ACC112 (cell line): Measurements from ENCODE around the gene POU2AF1.

Experiments used
- H2AFZ ChIP-seq: fragments of 200-600 bp; sonication (generic); one replicate; pipeline ENCODE4 v1.6.0; 2017; ENCODE audit warnings: antibody characterized with exemption, low read length; ENCODE audit not compliant: unreplicated experiment
- H3K27ac ChIP-seq: fragments of 200-600 bp; sonication (generic); 2 replicates; pipeline ENCODE4 v1.5.1; 2014; ENCODE audit warnings: low read depth, mild to moderate bottlenecking, antibody characterized with exemption, low read length, moderate library complexity
- H3K27me3 ChIP-seq: fragments of 200-600 bp; sonication (generic); 2 replicates; pipeline ENCODE4 v1.6.1; 2014; ENCODE audit warnings: mild to moderate bottlenecking, antibody characterized with exemption, low read length, moderate library complexity, mixed read lengths; ENCODE audit not compliant: insufficient read depth
- H3K36me3 ChIP-seq: fragments of 200-600 bp; sonication (generic); 2 replicates; pipeline ENCODE4 v1.6.1; 2016; ENCODE audit warnings: mild to moderate bottlenecking, antibody characterized with exemption, low read length, moderate library complexity, mixed read lengths; ENCODE audit not compliant: insufficient read depth
- H3K4me1 ChIP-seq: fragments of 200-600 bp; sonication (generic); one replicate; pipeline ENCODE4 v1.6.1; 2016; ENCODE audit warnings: low read length, mixed read lengths; ENCODE audit not compliant: insufficient read depth, unreplicated experiment, control insufficient read depth
- H3K4me3 ChIP-seq: fragments of 200-600 bp; sonication (generic); 2 replicates; pipeline ENCODE4 v1.5.1; 2014; ENCODE audit warnings: mild to moderate bottlenecking, low read depth, low read length
- H3K79me2 ChIP-seq: fragments of 200-600 bp; sonication (generic); one replicate; pipeline ENCODE4 v1.6.0; 2016; ENCODE audit warnings: low read length; ENCODE audit not compliant: control insufficient read depth, unreplicated experiment, insufficient read depth

POU2AF1 gene

DNA sequence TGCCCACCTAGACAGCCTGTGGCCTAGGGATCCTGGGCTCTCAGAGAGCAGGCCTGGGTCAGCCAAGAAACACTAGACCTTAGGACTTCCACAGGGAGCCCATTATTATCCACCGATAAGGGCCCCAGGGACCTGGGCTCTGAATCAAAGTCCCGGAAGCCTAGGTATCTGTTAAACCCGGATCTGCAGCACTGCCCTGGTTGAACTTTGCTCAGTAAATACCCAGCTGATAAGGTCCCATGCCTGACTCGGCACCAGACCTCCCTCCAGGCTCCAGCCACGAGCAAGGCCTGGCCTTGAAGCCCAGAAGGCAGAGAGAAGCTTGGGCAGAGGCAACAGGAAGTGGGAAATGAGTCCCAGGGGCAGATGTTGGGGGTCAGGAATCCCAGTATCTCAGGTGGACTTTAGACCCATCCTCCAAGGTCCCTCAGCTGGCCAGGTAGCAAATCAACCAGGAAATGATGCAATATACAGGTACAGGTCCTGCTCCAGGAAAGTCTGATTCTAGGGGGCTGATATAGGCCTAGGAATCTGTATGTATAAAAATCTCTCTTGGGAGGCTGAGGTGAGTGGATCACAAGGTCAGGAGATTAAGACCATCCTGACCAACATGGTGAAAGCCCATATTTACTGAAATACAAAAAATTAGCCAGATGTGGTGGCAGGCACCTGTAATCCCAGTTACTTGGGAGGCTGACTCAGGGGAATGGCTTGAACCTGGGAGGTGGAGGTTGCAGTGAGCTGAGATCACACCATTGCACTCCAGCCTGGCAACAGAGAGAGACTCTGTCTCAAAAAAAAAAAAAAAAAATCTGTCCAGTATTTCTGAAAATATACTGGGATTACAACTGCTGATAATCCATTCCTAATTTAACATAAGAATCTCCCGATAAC is 18.7 kb downstream of the POU2AF1 start:
- peaks cover 26% of the 10 kb centered on the region for H3K27me3 ChIP-seq
- no peak overlapping the region for H3K27ac ChIP-seq
- no peaks in the 10 kb centered on the region for H3K4me1 ChIP-seq
- H2AFZ ChIP-seq: no peak overlapping the region
- H3K36me3 ChIP-seq: no peaks in the 10 kb centered on the region
- no peak overlapping the region for H3K4me3 ChIP-seq
- H3K79me2 ChIP-seq: no peaks in the 10 kb centered on the region

DNA sequence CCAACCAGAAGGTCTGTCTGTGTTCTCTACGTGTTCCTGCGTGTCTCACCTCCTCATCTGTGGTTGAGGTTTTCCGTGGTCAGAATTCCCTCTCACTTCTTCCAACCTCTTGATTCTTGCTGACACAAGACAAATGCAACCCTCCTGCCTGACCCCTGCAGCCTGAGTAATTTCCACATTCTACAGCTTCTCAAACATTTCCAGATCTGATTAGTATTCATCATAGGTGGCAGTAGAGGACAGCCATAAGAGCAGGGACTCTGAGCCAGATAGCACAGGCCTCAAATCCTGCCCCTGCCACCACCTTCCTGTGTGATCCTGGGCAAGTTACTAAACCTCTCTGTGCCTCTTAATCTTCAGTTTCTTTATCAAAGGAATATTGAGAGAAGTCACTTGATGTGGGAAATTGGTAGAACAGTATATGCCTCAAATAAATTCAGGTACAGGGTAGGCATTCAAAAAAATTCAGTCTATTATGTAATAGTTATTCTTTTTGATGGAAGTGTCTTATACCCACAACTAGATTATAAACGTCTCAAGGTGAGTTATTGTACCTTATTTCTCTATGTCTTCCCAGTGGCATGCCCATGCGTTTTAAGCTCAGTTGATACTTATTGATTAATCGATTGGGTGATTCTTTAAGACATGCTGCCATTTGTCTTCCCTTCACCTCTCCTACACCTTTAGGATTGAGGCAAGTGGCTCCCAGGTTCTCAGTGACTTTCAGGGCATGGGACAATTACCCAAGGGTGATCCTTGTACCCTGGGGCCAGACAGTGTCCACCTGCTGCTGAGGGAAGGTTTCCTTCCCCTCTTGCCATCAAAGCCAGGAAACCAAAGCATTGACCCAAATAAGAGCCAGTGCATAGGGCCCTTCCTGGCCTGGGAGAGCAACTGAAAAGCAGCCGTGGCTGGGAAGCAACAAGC is 19.6 kb downstream of the POU2AF1 start:
- Histone ChIP-seq H3K4me3 (no peak overlapping the region), H3K27me3 (peaks cover 17% of the 10 kb centered on the region), H3K27ac (no peak overlapping the region), H2AFZ (no peak overlapping the region), H3K36me3 (no peaks in the 10 kb centered on the region), H3K4me1 (no peaks in the 10 kb centered on the region), H3K79me2 (no peaks in the 10 kb centered on the region)

DNA sequence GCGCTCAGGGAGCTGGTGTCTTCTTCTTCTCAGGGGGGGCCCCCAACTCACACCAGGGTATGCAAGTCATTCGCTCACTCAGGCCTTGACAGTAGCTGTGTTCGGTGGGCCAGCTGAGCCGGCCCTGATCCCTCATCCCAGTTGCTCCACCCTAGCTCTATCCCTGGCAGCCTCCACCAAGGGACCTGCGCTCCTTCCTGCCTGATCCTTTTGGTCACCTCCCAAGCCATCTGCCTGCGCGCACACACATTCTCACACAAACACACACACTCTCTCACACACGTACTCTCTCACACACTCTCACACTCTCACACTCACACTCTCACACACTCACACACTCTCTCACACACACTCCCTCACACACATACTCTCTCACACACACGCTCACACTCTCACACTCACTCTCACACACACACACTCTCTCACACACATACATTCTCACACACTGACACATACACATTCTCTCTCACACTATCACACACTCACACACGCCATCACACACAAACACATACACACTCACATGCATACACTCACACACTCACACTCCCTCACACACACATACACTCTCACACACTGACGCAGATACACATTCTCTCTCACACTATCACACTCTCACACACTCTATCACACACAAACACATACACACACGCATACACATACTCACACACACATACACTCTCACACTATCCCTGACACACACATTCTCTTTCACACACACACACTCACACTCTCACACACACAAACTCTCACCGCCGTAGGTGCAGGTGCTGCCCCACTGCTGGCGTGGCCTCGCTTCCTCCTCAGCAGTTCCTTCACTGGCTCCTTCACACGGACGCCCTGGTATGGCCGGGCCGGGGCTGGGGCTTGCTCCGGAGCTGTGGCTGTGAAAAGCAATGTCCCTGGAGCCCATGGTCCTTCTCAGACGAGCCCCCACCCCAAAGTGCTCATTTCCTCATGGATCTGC is 20.8 kb downstream of the POU2AF1 start:
- no peaks in the 10 kb centered on the region for H3K36me3 ChIP-seq
- H2AFZ ChIP-seq: no peak overlapping the region
- H3K27me3 ChIP-seq: peaks cover 7% of the 10 kb centered on the region
- H3K79me2 ChIP-seq: no peaks in the 10 kb centered on the region
- H3K4me1 ChIP-seq: no peaks in the 10 kb centered on the region
- H3K4me3 ChIP-seq: no peak overlapping the region
- H3K27ac ChIP-seq: no peak overlapping the region

DNA sequence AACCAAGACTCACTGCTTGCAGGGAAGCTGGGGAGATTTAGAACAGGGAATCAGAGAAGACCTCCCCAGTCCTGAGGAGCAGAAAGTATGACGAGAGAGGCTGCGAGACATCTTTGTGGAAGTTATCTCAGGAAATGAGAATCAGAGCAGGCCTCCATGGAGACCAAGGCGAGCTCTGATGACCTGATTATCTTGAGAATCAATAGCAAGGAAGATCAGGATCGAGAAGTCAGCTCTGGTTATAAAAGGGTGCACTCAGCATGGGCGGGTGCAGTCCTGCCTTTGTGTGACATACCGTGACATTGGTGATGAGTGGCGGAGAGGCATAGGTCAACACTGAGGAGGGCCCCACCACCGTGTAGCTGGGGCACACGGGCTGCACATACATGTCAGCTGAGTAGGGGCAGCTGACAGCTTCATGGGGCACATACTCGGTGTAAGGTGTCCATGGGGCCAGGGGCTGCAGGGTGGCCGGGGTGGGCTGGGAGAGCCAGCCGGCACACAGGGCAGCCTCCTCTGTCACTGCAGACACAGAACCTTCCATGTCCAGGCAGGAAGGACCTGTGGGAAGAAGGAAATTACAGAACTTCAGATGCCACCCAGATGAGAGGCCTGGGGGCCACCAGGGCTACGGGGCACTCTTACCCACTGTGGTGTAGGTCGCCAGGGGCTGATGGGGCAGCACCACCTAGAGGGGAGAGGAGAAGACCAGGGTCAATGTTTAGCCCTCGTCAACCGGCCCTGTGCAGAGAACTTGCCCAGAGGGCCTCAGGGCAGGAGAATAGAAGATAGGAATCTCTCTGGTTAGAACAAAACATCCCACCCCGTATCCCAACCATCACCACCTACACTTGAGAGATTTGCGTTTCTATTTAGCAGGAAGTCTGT is 21.7 kb downstream of the POU2AF1 start:
- H3K27me3 ChIP-seq: no peaks in the 10 kb centered on the region; the same call in 1 of the 2 replicates
- no peak overlapping the region for H3K4me3 ChIP-seq
- H3K27ac ChIP-seq: no peak overlapping the region
- no peak overlapping the region for H2AFZ ChIP-seq
- H3K36me3 ChIP-seq: no peaks in the 10 kb centered on the region
- no peaks in the 10 kb centered on the region for H3K4me1 ChIP-seq
- no peaks in the 10 kb centered on the region for H3K79me2 ChIP-seq

DNA sequence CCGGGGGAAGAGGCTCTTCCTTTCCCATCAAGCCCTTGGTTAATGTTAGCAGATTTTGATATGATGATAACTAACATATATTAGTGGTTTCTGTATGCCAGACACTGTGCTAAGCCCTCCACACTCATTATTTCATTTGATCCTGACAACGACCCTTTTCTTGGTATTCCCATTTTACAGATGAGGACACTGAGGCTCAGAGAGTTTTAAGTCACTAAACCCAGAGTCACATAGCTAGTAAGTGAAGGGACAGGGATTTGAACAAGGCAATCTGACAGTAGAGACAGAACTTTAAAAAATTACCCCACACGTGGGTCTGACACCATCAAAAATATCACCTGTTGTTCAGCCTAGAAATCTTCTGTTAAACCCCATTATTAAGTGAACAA is 22.4 kb downstream of the POU2AF1 start:
- no peak overlapping the region for H3K4me3 ChIP-seq
- no peak overlapping the region for H2AFZ ChIP-seq
- no peak overlapping the region for H3K27ac ChIP-seq
- H3K36me3 ChIP-seq: no peaks in the 10 kb centered on the region
- H3K4me1 ChIP-seq: no peaks in the 10 kb centered on the region
- peaks cover 7% of the 10 kb centered on the region for H3K27me3 ChIP-seq
- no peaks in the 10 kb centered on the region for H3K79me2 ChIP-seq

DNA sequence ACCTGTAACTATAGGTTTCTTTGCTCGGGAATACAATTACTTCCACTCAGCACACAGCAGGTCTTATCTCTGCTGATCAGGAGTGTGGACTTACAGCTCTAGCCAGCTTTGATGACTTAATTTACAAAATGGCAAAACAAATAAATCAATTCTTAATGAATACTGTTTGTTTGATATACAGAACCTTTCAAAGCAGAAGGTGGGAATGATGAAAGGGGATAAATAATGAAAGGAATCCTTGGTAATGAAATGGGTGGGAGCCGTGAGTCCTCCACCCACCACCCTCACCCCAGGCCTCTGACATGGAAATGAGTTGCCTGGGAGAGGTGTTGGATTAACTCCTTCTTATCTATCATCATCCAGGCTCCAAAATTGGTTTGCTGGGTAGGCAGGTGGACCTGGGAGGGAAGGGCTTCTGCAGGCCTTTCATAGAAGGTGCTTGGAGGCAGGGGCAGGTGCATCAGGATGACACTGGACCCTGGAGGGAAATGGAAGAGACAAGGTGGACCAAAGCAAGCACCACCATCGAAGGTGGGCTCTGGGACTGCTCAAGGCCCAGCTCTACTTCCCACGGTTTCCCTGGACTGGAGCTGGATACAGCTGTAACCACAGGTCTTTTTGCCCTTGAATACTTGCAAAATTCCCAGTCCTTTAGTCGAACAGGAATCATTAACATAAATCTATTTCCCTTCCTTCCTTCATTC is 23.0 kb downstream of the POU2AF1 start:
- Histone ChIP-seq H3K4me1 (no peaks in the 10 kb centered on the region), H3K4me3 (no peak overlapping the region), H3K27me3 (peaks cover 13% of the 10 kb centered on the region), H3K36me3 (no peaks in the 10 kb centered on the region), H2AFZ (no peak overlapping the region), H3K79me2 (no peaks in the 10 kb centered on the region), H3K27ac (no peak overlapping the region)

DNA sequence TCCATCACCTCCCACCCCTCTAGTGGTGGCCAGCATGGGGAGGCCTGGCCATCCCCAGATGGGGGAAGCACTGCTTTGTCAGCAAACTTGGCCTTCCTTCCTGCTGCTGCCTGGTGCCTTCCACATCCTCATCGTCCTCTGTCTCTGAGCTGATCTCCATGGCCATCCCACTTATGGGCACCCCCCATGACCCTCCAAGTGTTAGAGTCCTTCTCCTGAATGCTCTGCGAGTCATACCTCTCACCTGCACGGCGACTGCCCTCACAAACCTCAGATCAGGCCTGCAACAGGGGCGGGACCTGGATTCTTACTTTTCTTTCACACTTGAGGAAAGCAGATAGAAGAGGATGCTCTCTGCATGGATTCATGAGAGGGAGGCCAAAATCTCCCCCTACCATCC is 24.0 kb downstream of the POU2AF1 start:
- H3K4me3 ChIP-seq: no peak overlapping the region
- no peak overlapping the region for H2AFZ ChIP-seq
- H3K36me3 ChIP-seq: no peaks in the 10 kb centered on the region
- H3K27ac ChIP-seq: no peak overlapping the region
- no peaks in the 10 kb centered on the region for H3K4me1 ChIP-seq
- H3K79me2 ChIP-seq: no peaks in the 10 kb centered on the region
- peaks cover 22% of the 10 kb centered on the region for H3K27me3 ChIP-seq

DNA sequence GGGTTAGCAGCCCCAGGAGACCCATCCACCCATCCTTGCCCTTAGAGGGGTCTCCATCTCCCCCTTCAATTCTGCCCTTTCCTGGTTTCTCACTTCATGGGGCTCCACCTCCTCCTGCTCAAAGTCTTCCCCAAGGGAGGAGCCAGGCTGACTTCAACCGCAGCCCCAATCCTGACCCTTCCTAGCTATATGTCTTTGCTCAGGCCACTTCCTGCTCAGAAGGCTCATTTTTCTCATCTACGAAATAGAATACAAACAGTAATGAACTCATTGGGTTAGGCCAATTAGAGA is 24.5 kb downstream of the POU2AF1 start:
- Histone ChIP-seq H3K4me3 (no peak overlapping the region), H2AFZ (no peak overlapping the region), H3K4me1 (no peaks in the 10 kb centered on the region), H3K27ac (no peak overlapping the region), H3K36me3 (no peaks in the 10 kb centered on the region), H3K79me2 (no peaks in the 10 kb centered on the region), H3K27me3 (peaks cover 22% of the 10 kb centered on the region)

DNA sequence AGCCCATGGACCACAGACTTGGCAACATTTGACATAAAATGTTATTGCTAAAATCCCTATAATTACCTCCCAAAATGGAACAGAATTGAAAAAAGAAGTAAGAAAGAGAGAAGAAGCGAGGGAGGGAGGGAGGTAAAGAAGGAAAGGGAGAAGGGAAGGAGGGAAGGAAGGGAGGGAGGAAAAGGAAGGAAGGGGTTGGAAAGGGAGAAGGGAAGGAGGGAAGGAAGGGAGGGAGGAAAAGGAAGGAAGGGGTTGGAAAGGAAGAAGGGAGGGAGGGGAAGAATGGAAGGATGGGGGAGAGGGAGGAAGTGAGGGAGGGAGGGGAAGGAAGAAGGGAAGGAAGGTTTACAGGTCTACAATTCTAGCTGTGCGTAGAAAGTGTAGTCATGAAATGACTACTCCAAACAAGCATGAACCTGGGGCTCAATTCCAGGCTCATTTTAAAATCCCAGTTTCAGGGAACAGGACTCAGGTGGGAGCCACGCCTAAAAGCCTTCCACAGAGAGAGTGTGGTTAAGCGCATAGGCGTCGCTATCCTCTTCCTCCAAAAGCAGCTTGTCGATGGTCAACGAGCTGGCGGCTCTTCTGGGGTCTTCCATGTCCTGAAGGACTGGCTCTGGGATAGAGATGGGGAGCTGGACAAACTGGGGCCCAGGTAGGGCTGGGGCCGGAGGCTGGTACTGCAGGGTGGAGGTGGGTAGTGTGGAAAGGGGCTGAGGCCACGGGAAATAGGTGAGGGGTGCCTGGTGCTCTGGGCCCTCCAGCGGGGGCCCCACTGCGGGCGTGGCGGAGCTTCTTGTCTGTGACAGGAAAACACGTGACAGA is 25.1 kb downstream of the POU2AF1 start:
- Histone ChIP-seq H3K27ac (no peak overlapping the region), H3K36me3 (no peaks in the 10 kb centered on the region), H3K4me3 (no peak overlapping the region), H2AFZ (no peak overlapping the region), H3K4me1 (no peaks in the 10 kb centered on the region), H3K79me2 (no peaks in the 10 kb centered on the region), H3K27me3 (peaks cover 22% of the 10 kb centered on the region)
